ENCODE data around the gene DVL2. TPM values are rescaled to one million over a fixed set of nuclear protein-coding genes. Genes with fewer than 3 reads are reported as not detected.

The DVL2 gene
- total RNA-seq, 2 donors from 2014 or later = 32.4 to 42.4 TPM

DNA sequence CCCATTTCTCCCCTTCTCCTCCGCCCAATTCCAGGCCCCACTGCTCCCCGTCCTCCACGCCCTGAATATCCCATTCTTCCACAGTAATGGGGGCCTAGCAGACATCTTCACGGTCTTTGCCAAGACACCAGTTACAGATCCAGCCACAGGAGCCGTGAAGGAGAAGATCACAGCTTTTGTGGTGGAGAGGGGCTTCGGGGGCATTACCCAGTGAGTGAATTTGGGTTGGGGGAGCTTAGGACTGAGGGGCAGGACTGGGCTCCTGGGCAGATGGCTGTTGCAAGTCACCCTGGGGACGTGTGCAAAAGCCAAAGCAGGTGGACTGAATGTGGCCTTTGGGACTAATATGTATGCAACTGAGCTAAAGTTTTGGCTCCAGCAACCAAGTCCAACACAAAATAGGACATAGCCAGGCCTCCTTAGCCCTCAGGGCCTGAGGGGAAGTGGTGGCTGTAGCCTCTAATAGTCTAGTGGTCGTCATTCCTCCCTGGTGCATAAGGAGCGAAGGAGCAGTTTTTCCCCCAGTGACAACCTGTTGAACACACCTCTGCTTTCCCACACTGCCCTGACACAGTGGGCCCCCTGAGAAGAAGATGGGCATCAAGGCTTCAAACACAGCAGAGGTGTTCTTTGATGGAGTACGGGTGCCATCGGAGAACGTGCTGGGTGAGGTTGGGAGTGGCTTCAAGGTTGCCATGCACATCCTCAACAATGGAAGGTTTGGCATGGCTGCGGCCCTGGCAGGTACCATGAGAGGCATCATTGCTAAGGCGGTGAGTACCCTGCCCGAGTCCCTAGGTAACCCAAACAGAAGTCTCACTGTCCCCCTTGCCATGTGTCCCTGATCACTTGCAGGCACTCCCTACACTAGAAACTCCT is 12.0 kb downstream of the DVL2 start:
- H3K9ac ChIP-seq (ENCODE audit: low read depth in 2 of 2, low read length in 2 of 2) = peak overlapping the region in 1 of 2 donors; percentile 77
- intact Hi-C loops (cut with DNase I) = no loop called here
- no peak overlapping the region for H3K4me3 ChIP-seq
- DNase-seq = no peak
- peaks cover 11% of the 10 kb centered on the region for H3K36me3 ChIP-seq
- TF ChIP-seq, protein P1, sequence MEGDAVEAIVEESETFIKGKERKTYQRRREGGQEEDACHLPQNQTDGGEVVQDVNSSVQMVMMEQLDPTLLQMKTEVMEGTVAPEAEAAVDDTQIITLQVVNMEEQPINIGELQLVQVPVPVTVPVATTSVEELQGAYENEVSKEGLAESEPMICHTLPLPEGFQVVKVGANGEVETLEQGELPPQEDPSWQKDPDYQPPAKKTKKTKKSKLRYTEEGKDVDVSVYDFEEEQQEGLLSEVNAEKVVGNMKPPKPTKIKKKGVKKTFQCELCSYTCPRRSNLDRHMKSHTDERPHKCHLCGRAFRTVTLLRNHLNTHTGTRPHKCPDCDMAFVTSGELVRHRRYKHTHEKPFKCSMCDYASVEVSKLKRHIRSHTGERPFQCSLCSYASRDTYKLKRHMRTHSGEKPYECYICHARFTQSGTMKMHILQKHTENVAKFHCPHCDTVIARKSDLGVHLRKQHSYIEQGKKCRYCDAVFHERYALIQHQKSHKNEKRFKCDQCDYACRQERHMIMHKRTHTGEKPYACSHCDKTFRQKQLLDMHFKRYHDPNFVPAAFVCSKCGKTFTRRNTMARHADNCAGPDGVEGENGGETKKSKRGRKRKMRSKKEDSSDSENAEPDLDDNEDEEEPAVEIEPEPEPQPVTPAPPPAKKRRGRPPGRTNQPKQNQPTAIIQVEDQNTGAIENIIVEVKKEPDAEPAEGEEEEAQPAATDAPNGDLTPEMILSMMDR (IDR thresholded peaks at IDR 0.05) = no peak
- no peaks in the 10 kb centered on the region for H3K9me3 ChIP-seq
- no peaks in the 10 kb centered on the region for H3K27me3 ChIP-seq
- peaks cover 14% of the 10 kb centered on the region for H3K4me1 ChIP-seq
- H3K27ac ChIP-seq = no peak overlapping the region

DNA sequence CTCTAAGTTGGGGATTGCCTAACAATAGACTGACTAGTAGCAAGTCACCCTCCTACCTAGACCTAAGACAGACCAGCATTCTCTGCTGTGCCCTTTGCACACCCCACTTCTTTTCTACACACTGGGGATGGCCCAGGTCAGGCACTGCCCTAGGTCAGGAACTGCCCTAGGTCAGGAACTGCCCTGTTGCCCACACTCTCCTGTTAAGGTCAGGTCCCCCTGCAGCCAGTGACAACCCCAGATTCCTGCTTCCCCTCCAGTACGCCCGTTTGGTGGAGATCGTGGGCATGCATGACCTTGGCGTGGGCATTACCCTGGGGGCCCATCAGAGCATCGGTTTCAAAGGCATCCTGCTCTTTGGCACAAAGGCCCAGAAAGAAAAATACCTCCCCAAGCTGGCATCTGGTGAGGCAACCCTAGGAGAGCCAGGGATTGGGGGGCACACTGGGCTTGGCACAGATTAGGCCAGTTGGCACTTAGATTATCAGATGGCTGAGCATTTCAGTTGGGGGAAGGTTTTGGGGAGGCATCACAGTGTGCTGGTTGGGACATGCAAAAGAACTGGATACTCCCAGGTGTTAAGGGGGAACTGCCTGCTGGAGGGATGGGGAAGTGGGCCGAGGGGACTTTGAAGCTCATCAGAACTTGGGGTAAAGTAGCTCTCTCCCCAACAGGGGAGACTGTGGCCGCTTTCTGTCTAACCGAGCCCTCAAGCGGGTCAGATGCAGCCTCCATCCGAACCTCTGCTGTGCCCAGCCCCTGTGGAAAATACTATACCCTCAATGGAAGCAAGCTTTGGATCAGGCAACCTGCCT is 12.8 kb downstream of the DVL2 start:
- no peaks in the 10 kb centered on the region for H3K27me3 ChIP-seq
- H3K9ac ChIP-seq (ENCODE audit: low read depth in 2 of 2, low read length in 2 of 2) = peak overlapping the region; percentile 77 to 97
- peak overlapping the region; percentile 99 for H3K27ac ChIP-seq
- DNase-seq = no peak
- peak overlapping the region; percentile 96 for H3K4me3 ChIP-seq
- TF ChIP-seq, protein P1 (IDR thresholded peaks at IDR 0.05) = no peak
- H3K9me3 ChIP-seq = no peaks in the 10 kb centered on the region
- peaks cover 11% of the 10 kb centered on the region for H3K36me3 ChIP-seq
- peaks cover 14% of the 10 kb centered on the region for H3K4me1 ChIP-seq
- intact Hi-C loops (cut with DNase I) = no loop called here

DNA sequence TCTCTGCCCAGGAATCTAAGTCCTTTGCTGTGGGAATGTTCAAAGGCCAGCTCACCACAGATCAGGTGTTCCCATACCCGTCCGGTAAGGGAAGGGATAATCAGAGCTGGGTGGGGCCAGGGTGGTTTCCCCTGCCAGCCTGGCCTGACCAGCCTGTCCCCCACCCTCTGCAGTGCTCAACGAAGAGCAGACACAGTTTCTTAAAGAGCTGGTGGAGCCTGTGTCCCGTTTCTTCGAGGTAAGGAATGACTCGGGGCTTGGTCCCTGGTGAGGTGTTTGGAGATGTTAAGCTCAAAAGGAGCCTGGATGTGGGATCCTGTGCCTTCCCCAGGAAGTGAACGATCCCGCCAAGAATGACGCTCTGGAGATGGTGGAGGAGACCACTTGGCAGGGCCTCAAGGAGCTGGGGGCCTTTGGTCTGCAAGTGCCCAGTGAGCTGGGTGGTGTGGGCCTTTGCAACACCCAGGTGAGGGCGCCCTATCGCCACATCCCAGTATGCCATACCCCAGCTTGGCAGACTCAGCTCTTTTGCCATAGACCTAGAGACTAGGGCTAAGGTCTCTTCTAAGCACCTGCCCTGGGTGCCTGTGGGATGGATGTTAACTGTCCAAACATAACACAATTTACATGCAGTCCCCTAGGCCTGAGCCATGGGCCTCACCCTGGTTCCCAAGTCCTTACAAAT is 13.6 kb downstream of the DVL2 start:
- Histone ChIP-seq H3K36me3 (peaks cover 11% of the 10 kb centered on the region), H3K4me3 (peak overlapping the region; percentile 96), H3K4me1 (peaks cover 14% of the 10 kb centered on the region), H3K9ac (ENCODE audit: low read depth in 2 of 2, low read length in 2 of 2) (peak overlapping the region; percentile 77 to 97), H3K27ac (peak overlapping the region; percentile 99), H3K9me3 (no peaks in the 10 kb centered on the region), H3K27me3 (no peaks in the 10 kb centered on the region)
- intact Hi-C loops (cut with DNase I) = no loop called here
- TF ChIP-seq, protein P1 (IDR thresholded peaks at IDR 0.05) = peak; percentile 48
- peak; percentile 70 for DNase-seq

DNA sequence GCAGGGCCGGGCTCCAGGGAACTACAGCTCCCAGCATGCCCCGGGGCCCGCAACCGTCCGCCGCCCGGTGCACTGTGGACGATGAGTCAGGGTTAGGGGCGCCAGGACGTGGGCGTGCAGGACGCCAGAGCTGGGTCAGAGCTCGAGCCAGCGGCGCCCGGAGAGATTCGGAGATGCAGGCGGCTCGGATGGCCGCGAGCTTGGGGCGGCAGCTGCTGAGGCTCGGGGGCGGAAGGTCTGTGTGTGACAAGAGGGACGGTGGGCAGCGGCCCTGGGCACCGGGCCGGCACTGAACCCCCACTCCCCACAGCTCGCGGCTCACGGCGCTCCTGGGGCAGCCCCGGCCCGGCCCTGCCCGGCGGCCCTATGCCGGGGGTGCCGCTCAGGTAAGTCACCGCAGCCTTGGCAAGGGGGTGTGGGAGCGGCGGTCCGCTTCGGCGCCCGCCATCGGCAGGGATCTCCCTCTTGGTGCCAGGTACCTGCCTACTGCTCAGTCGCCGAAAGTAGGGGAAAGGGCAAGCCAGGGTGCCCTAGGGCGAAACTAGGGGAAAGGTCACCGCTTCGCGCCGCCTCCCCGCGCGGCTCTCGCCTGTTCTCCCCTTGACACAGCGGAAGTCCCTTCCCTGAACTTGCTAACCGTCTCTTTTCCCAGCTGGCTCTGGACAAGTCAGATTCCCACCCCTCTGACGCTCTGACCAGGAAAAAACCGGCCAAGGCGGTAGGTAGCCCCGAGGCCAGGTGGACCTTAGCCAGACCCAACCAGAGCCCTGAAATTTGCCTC is 14.3 kb downstream of the DVL2 start, which contains the start of the genes ACADVL and DLG4:
ACADVL (plus strand) TSS at position 127 of the 781 bp plus-strand sequence; CDS start at position 174, 47 bp downstream.
DLG4 (minus strand) TSS at position 25 of the 781 bp plus-strand sequence.
- Histone ChIP-seq H3K4me1 (peaks cover 14% of the 10 kb centered on the region), H3K9ac (ENCODE audit: low read depth in 2 of 2, low read length in 2 of 2) (peak within 1 kb of the TSS; percentile 77 to 97), H3K36me3 (peaks cover 11% of the 10 kb centered on the region), H3K27ac (peak within 1 kb of the TSS; percentile 99), H3K27me3 (no peaks in the 10 kb centered on the region), H3K9me3 (no peaks in the 10 kb centered on the region), H3K4me3 (peak within 1 kb of the TSS; percentile 96)
- intact Hi-C loops (cut with DNase I) = no loop called here
- DNase-seq = peak; percentile 92
- TF ChIP-seq, protein P1 (IDR thresholded peaks at IDR 0.05) = no peak

Data from colonic mucosa (tissue), 4 donors.